ENCODE measurements around the gene SLX4IP. TPM values are rescaled to one million over a fixed set of nuclear protein-coding genes. Genes with fewer than 3 reads are reported as not detected.

SLX4IP gene
- total RNA-seq, 4 donors from 2014 or later = 2.0 to 3.4 (median 3.3) TPM

GRCh38 chr20:10647471-10647870, 212.4 kb downstream of the SLX4IP start:
- ATAC-seq (ENCODE audit: low FRiP score) (no peak), DNase-seq (ENCODE audit: low spot score) (no peak)
- TF ChIP-seq, protein P1, sequence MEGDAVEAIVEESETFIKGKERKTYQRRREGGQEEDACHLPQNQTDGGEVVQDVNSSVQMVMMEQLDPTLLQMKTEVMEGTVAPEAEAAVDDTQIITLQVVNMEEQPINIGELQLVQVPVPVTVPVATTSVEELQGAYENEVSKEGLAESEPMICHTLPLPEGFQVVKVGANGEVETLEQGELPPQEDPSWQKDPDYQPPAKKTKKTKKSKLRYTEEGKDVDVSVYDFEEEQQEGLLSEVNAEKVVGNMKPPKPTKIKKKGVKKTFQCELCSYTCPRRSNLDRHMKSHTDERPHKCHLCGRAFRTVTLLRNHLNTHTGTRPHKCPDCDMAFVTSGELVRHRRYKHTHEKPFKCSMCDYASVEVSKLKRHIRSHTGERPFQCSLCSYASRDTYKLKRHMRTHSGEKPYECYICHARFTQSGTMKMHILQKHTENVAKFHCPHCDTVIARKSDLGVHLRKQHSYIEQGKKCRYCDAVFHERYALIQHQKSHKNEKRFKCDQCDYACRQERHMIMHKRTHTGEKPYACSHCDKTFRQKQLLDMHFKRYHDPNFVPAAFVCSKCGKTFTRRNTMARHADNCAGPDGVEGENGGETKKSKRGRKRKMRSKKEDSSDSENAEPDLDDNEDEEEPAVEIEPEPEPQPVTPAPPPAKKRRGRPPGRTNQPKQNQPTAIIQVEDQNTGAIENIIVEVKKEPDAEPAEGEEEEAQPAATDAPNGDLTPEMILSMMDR (IDR thresholded peaks at IDR 0.05) = no peak

DNA sequence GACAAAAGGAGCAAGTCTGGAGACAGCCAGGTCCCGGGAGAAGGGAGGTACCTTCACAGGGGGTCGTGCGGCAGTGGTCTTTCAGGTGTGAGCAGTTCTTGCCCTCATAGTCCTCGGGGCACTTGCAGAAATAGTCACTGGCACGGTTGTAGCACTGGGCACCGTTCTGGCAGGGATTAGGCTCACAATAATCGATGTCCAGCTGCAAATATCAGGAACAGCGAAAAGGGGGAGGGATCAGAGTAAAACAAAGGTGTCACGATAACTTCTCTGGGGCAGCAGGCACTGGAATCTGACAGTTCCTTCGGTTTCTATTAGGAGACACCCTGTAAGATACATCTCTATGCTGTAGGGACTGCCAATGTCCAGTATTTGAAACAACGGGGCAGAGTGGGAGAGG, 212.8 kb downstream of the SLX4IP start:
- DNase-seq (ENCODE audit: low spot score) (no peak), ATAC-seq (ENCODE audit: low FRiP score) (no peak)
- TF ChIP-seq, protein P1 (IDR thresholded peaks at IDR 0.05) = no peak

DNA sequence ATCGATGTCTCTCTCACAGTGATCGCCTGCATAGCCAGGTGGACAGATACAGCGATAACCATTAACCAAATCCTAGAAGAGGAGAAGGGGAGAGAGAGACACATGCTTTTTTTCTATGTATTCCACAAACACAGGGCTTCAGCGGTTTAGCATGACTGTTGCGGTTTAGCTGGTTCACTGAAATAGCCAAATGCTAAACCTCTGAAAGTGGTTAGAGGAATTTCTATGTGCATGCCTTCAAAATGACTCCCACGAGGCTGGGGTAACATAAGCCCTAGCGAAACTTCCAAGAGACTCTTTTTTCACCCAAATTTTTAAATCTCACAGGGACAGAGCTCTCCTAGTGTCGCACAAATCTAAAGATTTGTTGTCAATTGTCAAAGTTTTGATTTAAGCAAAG, 213.5 kb downstream of the SLX4IP start:
- no peak for ATAC-seq (ENCODE audit: low FRiP score)
- DNase-seq (ENCODE audit: low spot score) = no peak

GRCh38 chr20:10649080-10649796, 214.1 kb downstream of the SLX4IP start:
- no peak for ATAC-seq (ENCODE audit: low FRiP score)
- TF ChIP-seq, protein P1 (IDR thresholded peaks at IDR 0.05) = no peak
- DNase-seq (ENCODE audit: low spot score) = no peak

More for the DNA sequence above, 213.5 kb downstream of the SLX4IP start:
- TF ChIP-seq, protein P1 (IDR thresholded peaks at IDR 0.05) = no peak

DNA sequence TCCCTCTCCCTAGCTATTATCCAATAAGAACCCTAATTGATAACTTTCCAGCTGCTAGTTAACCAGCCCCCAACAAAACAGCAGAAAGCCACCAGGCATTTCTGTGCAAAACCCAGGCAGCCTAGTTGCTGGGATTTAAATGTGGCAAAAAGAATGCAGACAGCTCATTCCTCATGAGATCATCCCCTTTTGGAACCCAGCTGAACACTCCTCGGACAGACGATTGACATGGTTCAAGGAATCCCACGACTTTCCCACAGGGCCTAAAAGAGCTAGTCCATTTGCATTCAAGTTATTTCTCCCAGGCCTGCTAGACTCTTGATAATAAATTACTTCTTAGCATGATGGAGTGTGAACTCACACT, 214.7 kb downstream of the SLX4IP start:
- DNase-seq (ENCODE audit: low spot score) = no peak
- ATAC-seq (ENCODE audit: low FRiP score) = no peak
- TF ChIP-seq, protein P1 (IDR thresholded peaks at IDR 0.05) = no peak

DNA sequence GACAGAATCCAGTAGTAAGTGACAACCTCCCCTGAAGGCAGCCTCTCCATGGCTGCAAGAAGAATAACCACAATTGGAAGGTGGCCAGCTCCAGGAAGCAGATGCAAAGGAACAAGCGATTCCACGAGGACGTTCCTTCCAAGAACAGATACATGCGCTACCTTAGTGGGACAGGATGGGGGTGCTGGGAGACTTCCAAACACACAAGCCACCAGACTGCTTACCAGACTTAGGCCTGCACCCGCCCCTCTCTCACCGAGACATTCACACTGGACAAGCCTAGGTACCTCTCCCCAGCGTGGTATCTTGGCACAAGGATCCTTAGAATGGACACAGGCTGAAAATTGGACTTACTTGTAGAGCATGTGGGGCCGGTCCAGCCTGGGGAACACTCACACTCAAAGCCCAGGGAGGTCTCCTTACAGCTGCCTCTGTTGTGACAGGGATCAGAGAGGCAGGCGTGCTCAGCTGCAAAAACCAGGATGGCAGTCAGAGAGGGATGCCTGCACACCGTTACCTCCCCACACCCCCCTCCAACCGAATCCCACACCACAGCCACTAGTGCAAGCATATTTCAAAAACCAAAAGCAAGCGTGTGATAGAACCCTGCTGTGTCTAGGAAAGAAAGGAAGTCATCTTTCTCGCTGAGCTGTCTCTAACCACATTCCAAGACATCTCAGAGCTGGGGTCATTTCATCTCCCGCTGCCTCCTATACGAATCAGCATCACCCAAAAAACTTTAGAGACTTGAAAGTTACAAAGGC, 216.3 kb downstream of the SLX4IP start:
- DNase-seq (ENCODE audit: low spot score) (no peak), ATAC-seq (ENCODE audit: low FRiP score) (no peak)
- TF ChIP-seq, protein P1 (IDR thresholded peaks at IDR 0.05) = no peak

DNA sequence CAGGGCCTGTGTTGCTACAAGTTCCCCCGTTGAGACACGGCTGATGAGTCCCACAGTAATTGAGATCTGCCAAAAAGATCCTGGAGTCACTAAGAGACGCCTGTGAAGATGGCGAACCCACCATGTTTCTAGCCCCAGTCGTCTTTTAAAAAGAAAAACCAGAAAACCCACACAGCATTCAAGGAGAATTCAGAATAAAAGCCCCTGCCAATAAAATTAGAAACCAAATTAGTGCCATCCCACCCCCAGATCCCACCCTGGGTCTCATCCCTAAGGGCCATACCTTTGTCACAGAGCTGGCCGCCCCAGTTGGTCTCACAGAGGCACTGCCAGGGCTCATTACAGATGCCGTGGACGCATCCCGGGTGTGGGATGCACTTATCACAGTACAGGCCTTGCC, 217.1 kb downstream of the SLX4IP start:
- no peak for ATAC-seq (ENCODE audit: low FRiP score)
- TF ChIP-seq, protein P1 (IDR thresholded peaks at IDR 0.05) = no peak
- no peak for DNase-seq (ENCODE audit: low spot score)
